ENCODE measurements around the gene AKAP11. TPM values are rescaled to one million over a fixed set of nuclear protein-coding genes. Genes with fewer than 3 reads are reported as not detected.

AKAP11 gene
- total RNA-seq, 1 experiment from 2014 or later, result 17.2 TPM

- DNase-seq (ENCODE audit: low spot score), result no peak
These were observed 59.1 kb downstream of the AKAP11 start for GRCh38 chr13:42331009-42331408.

GRCh38 chr13:42333613-42334328, 61.8 kb downstream of the AKAP11 start:
- peak; percentile 29 for DNase-seq (ENCODE audit: low spot score)

- no peak for DNase-seq (ENCODE audit: low spot score)
These were observed 62.4 kb downstream of the AKAP11 start for GRCh38 chr13:42334329-42334706.

- DNase-seq (ENCODE audit: low spot score), result no peak
These were observed 66.1 kb downstream of the AKAP11 start for GRCh38 chr13:42337808-42338600.

- no peak for DNase-seq (ENCODE audit: low spot score)
These were observed 73.4 kb downstream of the AKAP11 start for GRCh38 chr13:42345367-42345766.

- DNase-seq (ENCODE audit: low spot score), result no peak
These were observed 76.6 kb downstream of the AKAP11 start for GRCh38 chr13:42348576-42348975.

GRCh38 chr13:42350141-42350540, 78.2 kb downstream of the AKAP11 start:
- no peak for DNase-seq (ENCODE audit: low spot score)

- DNase-seq (ENCODE audit: low spot score), result peak; percentile 45
These were observed 82.5 kb downstream of the AKAP11 start for GRCh38 chr13:42354241-42355091.

- no peak for DNase-seq (ENCODE audit: low spot score)
These were observed 83.1 kb downstream of the AKAP11 start for GRCh38 chr13:42355092-42355485.

GRCh38 chr13:42355491-42356183, 83.7 kb downstream of the AKAP11 start:
- DNase-seq (ENCODE audit: low spot score), result no peak

GRCh38 chr13:42356184-42356575, 84.2 kb downstream of the AKAP11 start:
- no peak for DNase-seq (ENCODE audit: low spot score)

GRCh38 chr13:42360046-42360574, 88.2 kb downstream of the AKAP11 start:
- no peak for DNase-seq (ENCODE audit: low spot score)

- DNase-seq (ENCODE audit: low spot score), result no peak
These were observed 89.7 kb downstream of the AKAP11 start for GRCh38 chr13:42361701-42362100.

GRCh38 chr13:42363941-42364612, 92.1 kb downstream of the AKAP11 start:
- peak; percentile 60 for DNase-seq (ENCODE audit: low spot score)

GRCh38 chr13:42364613-42365000, 92.7 kb downstream of the AKAP11 start:
- DNase-seq (ENCODE audit: low spot score), result peak; percentile 9

- DNase-seq (ENCODE audit: low spot score), result no peak
These were observed 95.9 kb downstream of the AKAP11 start for GRCh38 chr13:42367831-42368230.

GRCh38 chr13:42369071-42369797, 97.3 kb downstream of the AKAP11 start:
- no peak for DNase-seq (ENCODE audit: low spot score)

- DNase-seq (ENCODE audit: low spot score), result no peak
These were observed 98.3 kb downstream of the AKAP11 start for GRCh38 chr13:42370229-42370628.

Measured in A172 (cell line).